ENCODE measurements around the gene PSMC2. TPM values are rescaled to one million over a fixed set of nuclear protein-coding genes. Genes with fewer than 3 reads are reported as not detected.
A peak's percentile ranks its signal among the peaks of the same experiment; 100 is the strongest.

The PSMC2 gene
- total RNA-seq, 1 donor from 2014 or later: 111 TPM

- Mint-ChIP-seq H3K4me3 (ENCODE audit: unreplicated experiment) (no peak overlapping the region), H3K27ac (ENCODE audit: unreplicated experiment) (no peak overlapping the region), H3K4me1 (ENCODE audit: low read depth, unreplicated experiment) (no peaks in the 10 kb centered on the region), H3K36me3 (ENCODE audit: unreplicated experiment) (no peaks in the 10 kb centered on the region), H3K9me3 (ENCODE audit: unreplicated experiment) (no peaks in the 10 kb centered on the region), H3K27me3 (ENCODE audit: unreplicated experiment) (peaks cover 2% of the 10 kb centered on the region)
- DNase-seq: no peak
- TF ChIP-seq CTCF (IDR thresholded peaks at IDR 0.05; ENCODE audit: partially characterized antibody, unreplicated experiment): no peak
Observed at GRCh38 chr7:103336761-103337160, 10.7 kb upstream of the PSMC2 start.

GRCh38 chr7:103338864-103339263, 8.6 kb upstream of the PSMC2 start:
- TF ChIP-seq CTCF (IDR thresholded peaks at IDR 0.05; ENCODE audit: partially characterized antibody, unreplicated experiment): no peak
- Mint-ChIP-seq H3K36me3 (ENCODE audit: unreplicated experiment) (no peaks in the 10 kb centered on the region), H3K9me3 (ENCODE audit: unreplicated experiment) (no peaks in the 10 kb centered on the region), H3K27me3 (ENCODE audit: unreplicated experiment) (peaks cover 2% of the 10 kb centered on the region), H3K4me1 (ENCODE audit: low read depth, unreplicated experiment) (no peaks in the 10 kb centered on the region), H3K27ac (ENCODE audit: unreplicated experiment) (no peak overlapping the region), H3K4me3 (ENCODE audit: unreplicated experiment) (no peak overlapping the region)
- DNase-seq: no peak

GRCh38 chr7:103341466-103341865, 6.0 kb upstream of the PSMC2 start:
- TF ChIP-seq CTCF (IDR thresholded peaks at IDR 0.05; ENCODE audit: partially characterized antibody, unreplicated experiment): no peak
- H3K36me3 Mint-ChIP-seq (ENCODE audit: unreplicated experiment): no peaks in the 10 kb centered on the region
- H3K27me3 Mint-ChIP-seq (ENCODE audit: unreplicated experiment): peaks cover 2% of the 10 kb centered on the region
- no peaks in the 10 kb centered on the region for H3K9me3 Mint-ChIP-seq (ENCODE audit: unreplicated experiment)
- no peak overlapping the region for H3K4me3 Mint-ChIP-seq (ENCODE audit: unreplicated experiment)
- DNase-seq: no peak
- no peaks in the 10 kb centered on the region for H3K4me1 Mint-ChIP-seq (ENCODE audit: low read depth, unreplicated experiment)
- peak overlapping the region; percentile 35 for H3K27ac Mint-ChIP-seq (ENCODE audit: unreplicated experiment)

- H3K27me3 Mint-ChIP-seq (ENCODE audit: unreplicated experiment): peaks cover 2% of the 10 kb centered on the region
- peak overlapping the region; percentile 98 for H3K4me3 Mint-ChIP-seq (ENCODE audit: unreplicated experiment)
- no peak for DNase-seq
- no peaks in the 10 kb centered on the region for H3K9me3 Mint-ChIP-seq (ENCODE audit: unreplicated experiment)
- no peak overlapping the region for H3K27ac Mint-ChIP-seq (ENCODE audit: unreplicated experiment)
- H3K36me3 Mint-ChIP-seq (ENCODE audit: unreplicated experiment): no peaks in the 10 kb centered on the region
- peaks cover under 1% of the 10 kb centered on the region for H3K4me1 Mint-ChIP-seq (ENCODE audit: low read depth, unreplicated experiment)
- TF ChIP-seq CTCF (IDR thresholded peaks at IDR 0.05; ENCODE audit: partially characterized antibody, unreplicated experiment): no peak
Observed at GRCh38 chr7:103343332-103343731, 4.1 kb upstream of the PSMC2 start.

- no peak for TF ChIP-seq CTCF (IDR thresholded peaks at IDR 0.05; ENCODE audit: partially characterized antibody, unreplicated experiment)
- DNase-seq: no peak
- Mint-ChIP-seq H3K4me3 (ENCODE audit: unreplicated experiment) (peak overlapping the region; percentile 98), H3K4me1 (ENCODE audit: low read depth, unreplicated experiment) (peaks cover 4% of the 10 kb centered on the region), H3K9me3 (ENCODE audit: unreplicated experiment) (no peaks in the 10 kb centered on the region), H3K36me3 (ENCODE audit: unreplicated experiment) (no peaks in the 10 kb centered on the region), H3K27me3 (ENCODE audit: unreplicated experiment) (peaks cover 2% of the 10 kb centered on the region), H3K27ac (ENCODE audit: unreplicated experiment) (peak overlapping the region; percentile 71)
Observed at GRCh38 chr7:103343758-103344452, 3.5 kb upstream of the PSMC2 start.
